GM19452 (cell line): ENCODE data around the gene U2AF2.

Experiments used
- ATAC-seq: cut with Tn5 transposase; IDR thresholded peaks from one replicate; pipeline ENCODE4 v1.9.1; 2021; ENCODE audit not compliant: unreplicated experiment

Gene U2AF2

DNA sequence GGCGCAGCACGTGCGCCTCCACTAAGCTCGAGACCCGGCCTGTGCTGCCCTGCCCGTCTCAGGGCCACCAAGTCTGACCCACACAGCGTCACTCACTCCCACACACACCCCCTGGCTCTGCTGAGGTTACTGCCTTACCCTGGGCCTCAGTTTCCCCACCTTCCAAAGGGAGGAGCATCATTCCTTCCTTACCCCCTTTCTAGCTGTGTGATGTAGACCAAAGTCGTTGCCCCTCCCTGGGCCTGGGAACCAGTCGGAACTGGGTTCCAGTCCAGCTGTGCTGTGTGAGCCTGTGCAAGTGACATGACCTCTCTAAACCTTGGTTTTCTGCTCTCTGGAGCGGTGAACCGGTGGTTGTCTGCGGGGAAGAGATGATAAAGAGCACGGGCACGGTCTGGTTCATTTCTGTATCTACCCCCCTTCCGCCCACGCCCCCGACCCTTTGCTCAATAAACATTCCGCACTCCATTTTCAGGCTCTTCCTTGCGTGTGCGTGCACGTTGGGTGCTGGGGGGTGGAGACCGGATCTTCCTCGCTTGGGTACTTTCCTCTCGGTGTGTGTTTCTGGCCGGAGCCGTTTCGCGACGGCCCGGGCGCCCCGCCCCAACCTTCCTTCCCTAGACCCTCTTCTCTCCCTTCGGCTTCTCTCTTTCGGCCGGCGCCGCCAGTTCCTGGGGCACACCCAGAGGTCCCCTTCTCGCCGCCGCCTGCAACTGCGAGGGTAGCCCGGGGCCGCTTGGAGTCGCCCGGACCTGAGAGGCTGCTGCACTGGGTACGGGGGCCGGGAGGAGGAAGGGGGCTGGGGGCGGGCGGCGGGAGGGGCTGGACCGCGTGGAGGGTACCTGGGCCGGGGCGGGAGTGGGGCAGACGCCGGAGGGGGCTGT lies 11.6 kb upstream of the U2AF2 start, which contains the start of gene ZNF581:
ZNF581 (plus strand) TSS at position 647 of the 884 bp plus-strand sequence. CDS start 923 bp downstream, outside the sequence.
- no peak for ATAC-seq

DNA sequence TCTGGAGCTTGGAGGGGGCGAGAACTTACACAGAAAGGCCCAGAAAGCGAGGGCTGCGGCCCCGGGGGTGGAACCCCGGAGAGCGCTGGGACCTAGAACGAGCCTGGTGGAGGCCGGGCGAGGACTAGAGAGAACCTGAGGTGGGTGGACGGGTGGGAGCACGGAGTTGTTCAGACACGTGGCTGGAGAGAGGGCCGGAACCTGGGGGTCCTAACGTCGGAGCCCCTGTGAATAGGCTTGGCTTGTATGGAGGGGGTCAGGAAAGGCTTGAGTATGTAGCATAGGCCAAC lies 11.0 kb upstream of the U2AF2 start:
- ATAC-seq: no peak

DNA sequence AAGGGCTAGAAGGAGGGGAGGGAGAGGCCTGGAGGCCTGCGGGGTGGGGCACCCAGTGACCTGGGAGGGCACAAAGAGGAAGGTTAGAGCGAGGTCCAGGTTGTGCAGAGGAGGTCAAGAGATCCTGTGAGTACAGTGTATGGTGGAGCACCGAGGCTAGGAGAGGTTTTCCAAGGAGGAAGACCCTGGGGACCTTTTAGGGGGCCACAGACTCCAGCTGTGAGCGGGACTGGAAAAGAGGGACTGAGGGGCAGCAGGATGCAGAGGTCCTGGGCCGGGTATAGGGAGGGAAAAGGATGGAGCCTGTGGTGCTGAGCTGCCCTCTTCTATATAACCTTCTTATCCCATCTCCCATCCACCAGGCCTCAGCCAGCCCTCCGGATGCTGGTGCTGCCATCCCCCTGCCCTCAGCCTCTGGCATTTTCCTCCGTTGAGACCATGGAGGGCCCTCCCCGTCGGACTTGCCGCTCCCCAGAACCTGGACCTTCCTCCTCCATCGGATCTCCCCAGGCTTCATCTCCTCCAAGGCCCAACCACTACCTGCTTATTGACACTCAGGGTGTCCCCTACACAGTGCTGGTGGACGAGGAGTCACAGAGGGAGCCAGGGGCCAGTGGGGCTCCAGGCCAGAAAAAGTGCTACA lies 10.5 kb upstream of the U2AF2 start:
- ATAC-seq: no peak

DNA sequence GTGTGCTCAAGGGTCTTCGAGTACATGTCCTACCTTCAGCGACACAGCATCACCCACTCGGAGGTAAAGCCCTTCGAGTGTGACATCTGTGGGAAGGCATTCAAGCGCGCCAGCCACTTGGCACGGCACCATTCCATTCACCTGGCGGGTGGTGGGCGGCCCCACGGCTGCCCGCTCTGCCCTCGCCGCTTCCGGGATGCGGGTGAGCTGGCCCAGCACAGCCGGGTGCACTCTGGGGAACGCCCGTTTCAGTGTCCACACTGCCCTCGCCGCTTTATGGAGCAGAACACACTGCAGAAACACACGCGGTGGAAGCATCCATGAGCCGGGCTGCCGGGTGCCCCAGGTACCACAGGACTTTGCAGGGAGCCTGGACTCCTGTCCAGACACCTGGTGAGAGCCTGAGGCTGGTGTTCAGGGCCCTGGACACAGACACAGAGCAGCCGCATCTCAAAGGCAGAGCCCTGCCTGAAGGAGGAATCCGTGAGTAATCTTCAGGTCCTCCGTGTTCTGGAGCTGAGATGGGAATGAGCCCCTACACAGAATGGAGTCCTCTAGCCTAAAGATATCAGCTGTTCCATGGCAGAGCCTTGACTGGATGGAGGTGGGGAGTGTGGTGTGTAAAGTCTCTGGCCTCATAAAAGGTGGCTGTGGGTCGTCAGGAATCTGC lies 9.9 kb upstream of the U2AF2 start:
- ATAC-seq: no peak

DNA sequence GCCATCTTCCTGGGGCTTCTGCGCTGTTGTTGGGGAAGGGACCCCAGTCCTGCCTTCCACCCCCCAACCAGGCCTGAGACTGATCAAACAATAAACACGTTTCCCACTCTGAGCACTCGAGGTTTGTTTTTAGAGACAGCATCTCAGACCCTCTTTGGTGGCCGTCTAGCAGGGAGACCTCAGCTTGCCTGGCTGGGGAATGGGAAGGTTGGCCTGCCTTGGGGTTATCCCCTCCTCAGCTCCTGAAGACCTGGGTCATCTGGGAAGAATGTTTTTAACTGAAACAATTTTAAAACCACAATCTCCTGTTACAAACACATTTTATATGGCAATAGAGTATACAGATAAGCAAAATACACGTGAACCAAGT lies 9.3 kb upstream of the U2AF2 start:
- ATAC-seq: no peak

DNA sequence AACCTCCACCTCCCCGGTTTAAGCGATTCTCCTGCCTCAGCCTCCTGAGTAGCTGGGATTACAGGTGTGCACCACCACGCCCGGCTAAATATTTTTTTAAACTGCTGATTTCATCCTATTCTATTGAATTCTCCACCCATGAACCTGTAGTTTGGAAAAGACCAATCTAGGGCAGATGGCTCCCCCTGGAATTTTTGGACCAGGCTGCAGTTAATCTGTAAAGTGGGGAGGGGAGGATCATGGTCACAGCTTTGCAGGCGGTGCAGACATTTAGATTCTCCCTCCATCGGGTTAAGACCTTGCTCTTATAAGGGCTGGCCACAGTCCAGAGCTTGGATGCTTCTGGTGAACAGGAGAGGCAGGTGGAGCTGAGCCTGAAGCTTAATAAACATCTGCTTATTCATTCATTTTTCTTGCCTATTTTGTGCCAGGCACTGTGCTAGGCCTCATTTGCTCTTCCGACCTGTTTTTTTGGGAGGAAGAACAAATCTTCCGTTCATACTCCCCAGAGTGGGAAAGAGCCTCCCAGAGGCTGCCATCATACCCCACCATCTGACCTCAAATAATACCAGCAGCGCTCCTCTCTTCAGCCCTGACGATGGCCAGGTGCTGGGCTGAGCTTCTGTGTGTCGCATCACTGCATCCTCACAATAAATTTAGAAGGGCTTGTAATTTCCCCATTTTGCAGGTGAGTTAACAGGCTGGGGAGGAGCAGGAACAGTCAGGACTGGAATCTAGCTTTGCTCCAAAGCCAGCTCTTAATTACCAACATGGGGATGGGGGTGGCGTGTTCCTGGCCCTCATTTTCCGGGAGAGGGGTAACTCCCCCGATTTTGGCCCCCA lies 7.7 kb upstream of the U2AF2 start:
- no peak for ATAC-seq

DNA sequence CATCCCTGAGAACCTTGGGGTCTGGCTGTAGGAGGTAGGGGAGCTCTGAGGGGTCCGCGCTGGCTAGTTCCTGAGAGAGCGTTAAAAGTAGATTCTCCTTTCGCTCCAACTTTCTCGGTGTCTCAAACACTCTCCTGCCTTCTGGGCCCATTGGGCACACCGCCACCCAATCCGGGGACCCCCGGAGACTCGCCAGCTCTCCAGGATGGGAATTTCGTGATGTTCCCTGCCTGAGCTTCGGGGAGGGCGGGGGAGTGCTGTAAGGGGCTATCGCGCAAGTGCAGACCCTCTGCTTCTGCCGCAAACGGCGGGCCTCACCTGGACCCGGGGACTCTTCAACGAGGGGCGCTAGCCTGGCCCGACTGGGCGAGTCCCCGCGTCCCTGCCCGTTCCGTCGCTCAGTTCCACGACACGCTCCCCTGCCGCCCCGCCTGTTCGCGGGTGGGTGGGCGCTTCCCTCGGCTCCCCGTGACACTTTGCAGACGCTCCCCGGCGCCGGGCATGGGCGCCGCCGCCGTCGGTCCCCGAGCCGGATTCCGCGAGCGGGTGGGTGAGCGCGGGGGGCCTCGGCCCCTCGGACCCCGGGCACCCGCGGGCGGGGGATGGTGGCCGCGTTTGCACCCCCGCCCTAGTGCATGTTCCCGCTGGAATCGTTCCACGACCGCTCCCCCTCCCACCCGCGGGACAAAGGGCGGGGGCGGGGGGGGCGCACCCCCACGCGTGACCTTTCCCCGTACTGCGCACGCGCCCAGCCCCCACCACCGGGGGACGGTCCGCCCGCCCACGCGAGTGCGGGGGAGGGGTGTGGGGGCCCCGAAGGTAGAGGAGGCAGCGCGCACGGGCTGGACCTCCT lies 6.9 kb upstream of the U2AF2 start, which contains the start of gene CCDC106:
CCDC106 (plus strand) TSS at position 481 of the 853 bp plus-strand sequence. CDS start 835 bp downstream, outside the sequence.
- ATAC-seq: no peak

DNA sequence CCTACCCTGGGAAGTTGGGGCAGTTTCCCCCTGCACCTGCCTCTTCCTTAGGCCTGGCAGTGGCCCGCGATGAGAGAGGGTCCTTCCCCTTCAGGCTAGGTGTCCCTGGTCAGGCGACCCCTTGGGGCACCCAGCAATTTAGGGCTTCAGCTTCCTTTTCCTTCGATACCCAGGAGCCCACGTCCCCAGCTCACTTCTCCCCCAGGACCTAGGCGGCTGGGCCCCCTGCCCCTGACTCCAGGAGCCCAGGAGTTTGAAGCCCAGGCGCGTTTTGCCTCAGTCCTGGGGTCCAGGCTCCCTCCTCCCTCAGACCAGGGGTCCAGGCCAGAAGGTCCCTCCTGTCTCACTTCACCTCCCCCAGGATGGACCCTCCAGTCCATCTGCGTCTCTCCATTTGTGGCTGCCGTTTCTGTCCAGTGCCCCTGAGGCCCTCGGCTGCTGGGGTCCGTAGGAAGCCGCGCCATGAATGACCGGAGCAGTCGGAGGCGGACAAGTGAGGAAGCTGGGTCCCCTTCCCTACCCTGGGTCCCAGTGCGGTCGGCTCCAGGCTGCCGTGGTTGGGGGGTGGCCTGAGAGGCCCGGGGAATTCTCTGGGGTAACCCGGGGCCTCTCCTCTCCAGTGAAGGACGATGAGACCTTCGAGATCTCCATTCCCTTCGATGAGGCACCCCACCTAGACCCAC lies 6.1 kb upstream of the U2AF2 start:
- no peak for ATAC-seq

DNA sequence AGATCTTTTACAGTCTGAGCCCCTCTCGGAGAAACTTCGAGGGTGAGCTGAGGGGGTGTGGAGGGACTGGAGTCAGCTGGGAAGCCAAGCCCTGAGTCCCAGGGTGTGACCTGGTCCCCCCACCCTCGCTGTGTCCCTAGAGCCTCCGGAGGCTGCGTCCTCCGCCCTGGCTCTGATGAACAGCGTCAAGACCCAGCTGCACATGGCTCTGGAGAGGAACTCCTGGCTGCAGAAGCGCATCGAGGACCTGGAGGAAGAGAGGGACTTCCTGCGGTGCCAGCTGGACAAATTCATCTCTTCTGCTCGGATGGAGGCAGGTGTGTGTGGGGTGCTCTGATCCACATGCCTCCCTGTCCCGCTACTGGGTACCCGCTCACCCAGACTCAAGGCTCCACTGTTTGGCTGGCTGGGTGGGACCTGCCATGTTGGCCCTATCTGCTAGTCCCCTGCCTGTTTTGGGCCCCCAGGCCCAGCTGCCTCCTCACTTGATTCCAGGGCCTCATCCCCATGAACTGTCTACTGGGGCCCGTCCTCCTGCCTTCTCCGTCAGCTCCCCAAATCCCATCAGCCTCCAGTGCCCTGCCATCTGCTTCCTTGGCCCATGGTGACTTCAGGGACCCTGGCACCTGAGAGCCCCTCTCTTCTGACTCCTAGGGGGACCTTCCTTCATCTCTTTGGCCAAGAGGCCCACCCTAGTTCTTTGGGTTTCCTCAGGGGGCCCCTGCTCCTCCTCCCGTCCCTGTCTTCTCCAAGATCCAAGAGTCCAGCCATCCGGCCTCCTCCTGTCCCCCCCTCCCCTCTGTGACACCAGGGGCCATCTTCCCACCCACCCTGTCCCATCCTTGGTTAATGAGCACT lies 5.3 kb upstream of the U2AF2 start:
- no peak for ATAC-seq

DNA sequence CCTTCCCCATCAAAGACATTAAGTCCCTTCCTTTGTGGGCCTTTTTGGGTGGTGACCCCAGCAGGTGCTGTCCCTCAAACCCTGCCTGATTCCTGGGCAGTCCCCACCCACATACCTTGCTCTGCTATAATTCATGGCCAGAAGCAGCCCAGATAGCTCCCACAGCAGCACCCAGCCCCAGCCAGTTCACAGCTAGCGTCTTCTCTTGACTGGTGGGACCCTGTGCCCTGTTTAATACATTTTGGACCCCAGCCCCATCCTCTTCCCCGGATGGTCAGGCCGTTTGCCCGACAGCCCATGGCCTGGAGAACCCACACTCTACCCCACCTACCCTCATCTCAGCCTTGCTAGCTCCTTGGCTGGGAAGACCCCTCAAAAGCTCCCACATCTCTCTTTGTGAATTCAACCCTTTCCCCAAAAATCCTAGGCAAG lies 4.7 kb upstream of the U2AF2 start:
- no peak for ATAC-seq

DNA sequence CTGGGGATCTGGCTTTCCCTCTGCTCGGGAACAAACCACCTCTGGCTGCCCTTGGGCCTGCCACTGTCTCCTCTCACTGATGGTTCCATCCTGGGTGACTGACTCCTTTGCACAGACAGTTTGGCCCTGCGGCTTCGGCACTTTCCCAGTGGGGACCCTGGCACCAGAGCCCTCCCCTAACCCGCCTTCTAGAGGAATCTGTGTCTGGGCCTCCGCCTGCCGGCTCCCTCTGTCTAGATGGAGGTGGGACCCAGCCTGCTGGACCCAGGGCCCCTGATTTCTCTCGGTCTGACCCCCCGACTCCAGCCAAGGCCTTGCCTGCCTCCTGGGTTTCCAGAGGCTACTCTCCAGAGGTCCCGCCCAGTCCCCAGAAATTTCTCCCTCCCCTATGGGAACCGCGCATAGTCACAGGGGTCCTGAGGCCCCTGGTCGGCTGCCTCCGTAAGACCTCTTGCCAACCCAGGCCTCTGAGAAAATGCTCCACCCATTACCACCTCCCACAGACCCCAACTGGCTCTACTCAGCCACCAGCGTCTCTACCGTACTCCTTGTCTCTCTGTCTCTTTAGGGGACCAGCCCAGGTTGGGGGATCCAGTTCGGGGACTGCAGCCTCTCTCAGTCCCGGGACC lies 4.1 kb upstream of the U2AF2 start:
- no peak for ATAC-seq

DNA sequence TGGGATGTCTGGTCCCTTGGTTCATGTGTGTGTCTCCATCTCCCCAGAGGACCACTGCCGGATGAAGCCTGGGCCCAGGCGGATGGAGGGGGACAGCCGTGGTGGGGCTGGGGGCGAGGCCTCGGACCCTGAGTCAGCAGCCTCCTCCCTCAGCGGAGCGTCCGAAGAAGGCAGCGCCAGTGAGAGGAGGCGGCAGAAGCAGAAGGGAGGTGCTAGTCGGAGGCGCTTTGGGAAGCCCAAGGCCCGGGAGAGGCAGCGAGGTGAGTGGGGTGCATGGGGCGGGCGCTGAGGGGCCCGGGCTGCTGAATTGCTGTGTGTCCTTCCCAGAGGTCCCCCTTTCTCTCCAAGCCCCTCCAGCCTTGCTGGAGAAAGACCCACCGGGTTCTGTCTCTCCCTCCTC lies 3.6 kb upstream of the U2AF2 start:
- no peak for ATAC-seq

DNA sequence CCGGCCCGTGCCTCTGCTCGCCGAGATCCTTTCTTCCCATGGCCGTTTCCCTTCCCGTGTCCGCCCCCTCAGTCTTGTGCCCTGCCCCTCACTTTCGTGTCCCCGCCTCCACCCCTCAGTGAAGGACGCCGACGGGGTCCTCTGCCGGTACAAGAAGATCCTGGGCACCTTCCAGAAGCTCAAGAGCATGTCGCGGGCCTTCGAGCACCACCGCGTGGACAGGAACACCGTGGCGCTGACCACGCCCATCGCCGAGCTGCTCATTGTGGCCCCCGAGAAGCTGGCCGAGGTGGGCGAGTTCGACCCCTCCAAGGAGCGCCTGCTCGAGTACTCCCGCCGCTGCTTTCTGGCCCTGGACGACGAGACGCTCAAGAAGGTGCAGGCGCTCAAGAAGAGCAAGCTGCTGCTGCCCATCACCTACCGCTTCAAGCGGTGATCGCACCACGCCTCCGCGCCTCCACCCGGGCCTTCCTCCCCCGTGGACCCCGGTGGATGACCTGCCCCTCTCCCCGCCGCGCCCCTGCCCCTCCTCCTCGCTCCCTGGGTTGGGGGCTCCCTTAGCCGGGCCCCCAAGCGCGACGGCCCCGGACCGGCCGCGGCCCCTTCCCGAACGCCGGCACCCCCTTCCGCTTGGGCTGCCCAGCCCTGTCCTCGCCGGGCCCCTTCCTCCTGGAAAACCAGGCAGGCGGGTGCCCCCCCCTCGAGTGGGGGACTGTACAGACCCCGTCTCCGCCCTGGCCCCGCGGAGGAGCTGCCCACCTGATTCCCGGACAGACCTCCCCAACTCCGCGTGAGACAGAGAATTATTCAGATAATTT lies 2.3 kb upstream of the U2AF2 start:
- ATAC-seq: no peak

DNA sequence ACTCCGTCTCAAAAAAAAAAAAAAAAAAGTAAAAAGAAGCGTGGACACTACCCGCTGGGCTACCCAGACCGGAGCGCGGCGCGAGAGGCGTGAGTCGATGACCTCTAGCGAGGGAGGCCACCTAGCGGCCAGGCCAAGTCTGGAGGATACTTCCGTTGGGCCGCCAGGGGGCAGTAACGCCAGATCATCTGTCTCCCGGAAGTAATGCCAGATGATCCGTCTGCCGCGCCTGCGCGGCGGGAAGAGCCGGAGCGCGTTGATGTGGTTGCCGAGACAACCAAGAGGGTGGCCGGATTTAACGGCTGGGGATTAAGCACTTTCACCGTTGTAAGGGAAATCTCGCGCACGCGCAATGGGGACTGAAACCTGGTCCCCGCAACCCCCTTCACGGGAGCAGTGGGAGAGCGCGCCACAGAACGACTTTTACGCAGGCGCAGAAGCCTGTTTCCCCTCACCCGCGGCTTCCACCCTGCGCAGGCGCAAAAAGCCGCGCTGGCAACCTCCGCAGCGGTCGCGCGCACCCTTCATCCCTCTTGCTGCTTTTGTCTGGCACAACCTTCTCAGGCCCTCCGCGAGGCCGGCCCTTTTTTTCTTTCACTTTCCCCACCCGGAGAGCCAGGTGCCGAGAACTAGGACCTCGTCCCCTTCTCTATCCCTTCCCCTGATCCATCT lies 1.0 kb upstream of the U2AF2 start:
- ATAC-seq: peak; percentile 42

DNA sequence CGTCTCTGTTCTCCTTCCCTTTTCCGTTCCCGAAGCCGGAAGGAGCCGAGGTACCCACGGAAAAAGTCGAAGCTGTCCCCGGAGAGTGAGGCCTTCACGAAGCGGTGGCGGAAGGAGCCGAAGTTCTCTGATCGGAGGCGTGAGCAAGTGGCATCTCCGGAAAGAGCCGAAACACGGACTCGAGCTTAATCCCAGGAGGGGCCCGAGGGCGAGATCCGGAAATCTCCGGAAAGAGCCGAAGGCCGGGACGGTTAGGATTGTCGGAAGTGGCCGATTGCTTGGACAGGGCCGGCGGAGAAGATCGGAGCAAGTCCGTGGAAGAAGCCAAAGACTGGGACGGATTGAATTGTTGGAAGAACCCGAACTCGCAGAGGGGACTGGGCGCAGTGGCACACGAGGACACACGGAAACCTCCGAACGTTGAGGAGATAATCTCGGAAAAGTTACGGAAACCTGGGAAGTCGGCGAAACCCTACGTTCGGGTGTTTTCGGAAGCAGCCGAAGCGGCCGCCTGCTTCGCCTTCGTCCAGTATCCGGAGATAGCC lies 440 bp upstream of the U2AF2 start:
- peak; percentile 54 for ATAC-seq

DNA sequence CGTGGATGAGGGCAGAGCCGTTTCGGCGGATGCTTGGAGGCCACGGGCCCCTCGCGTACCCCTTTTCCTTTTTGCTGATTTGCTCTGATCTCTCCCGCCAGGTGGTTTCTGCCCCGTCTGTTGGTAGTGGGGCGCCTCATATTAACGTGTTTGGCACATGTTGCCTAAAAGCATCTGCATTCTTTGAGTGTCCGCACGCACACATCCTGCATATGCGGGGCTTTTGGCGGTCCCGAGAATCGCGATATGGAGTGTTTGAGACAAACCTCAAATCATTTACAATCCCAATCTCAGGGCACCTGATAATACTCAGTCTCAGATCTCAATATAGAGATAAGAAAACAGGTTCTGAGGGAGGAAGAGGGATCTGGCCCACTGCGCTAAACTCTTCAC lies 809 bp downstream of the U2AF2 start:
- ATAC-seq: no peak
